HG02981 (cell line): ENCODE data around the gene TMEM145.

ENCODE experiments used
- ATAC-seq: cut with Tn5 transposase; IDR thresholded peaks from one replicate; pipeline ENCODE4 v1.9.1; 2021; ENCODE audit warnings: mild to moderate bottlenecking, moderate library complexity; ENCODE audit not compliant: unreplicated experiment

Gene TMEM145

DNA sequence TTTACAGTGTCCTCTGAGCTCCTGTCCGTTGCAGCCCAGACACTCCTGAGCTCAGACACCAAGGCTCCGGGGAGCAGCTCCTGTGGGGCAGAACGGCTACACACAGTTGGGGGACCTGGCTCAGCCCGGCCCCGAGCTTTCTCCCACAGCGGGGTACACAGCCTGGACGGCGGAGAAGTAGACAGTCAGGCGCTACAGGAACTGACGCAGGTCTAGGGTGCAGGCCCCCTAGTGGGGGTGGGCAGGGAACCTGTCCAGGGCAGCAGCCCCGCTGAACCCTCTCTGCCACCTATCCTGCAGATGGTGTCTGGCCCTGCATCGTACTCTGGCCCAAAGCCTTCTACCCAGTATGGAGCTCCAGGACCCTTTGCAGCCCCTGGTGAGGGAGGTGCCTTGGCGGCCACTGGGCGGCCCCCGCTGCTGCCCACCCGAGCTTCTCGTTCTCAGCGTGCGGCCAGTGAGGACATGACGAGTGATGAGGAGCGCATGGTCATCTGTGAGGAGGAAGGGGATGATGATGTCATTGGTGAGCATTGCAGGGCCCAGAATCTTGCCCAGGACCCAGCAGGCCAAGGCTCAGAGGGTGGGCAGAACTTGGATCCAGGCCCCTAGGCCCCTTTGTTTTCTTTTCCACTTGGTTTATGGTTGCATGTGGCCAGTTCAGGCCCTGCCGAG is 24.1 kb upstream of the TMEM145 start:
- no peak for ATAC-seq

DNA sequence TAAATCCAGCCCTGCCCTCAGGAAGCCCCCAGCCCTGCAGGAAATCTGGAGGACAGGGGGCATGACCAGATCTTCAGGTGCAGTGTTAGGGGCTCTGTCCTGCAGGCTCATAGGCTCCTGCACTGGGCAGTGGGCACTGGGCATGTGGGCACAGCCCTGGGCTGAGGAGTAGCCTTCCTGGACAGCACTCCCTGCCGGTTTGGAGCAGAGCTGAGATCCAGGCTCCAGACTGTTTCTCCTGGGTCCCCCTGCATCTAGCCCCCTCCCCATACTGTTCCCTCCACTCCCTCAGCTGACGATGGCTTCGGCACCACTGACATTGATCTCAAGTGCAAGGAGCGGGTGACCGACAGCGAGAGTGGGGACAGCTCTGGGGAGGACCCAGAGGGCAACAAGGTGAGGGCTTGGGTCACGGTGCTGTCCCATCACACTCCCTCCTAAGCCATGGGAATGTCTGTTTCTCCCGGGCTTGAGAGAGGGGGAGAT is 23.5 kb upstream of the TMEM145 start:
- ATAC-seq = no peak

DNA sequence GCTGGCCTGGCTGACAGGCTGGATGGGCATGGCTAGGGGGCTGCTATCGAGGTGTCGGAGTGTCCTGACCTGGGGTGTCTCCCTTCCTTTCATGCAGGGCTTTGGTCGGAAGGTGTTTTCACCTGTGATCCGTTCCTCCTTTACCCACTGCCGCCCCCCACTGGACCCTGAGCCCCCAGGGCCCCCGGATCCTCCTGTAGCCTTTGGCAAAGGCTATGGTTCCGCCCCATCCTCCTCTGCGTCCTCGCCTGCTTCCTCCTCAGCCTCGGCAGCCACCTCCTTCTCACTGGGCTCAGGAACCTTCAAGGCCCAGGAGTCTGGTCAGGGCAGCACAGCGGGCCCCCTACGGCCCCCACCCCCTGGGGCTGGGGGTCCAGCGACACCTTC is 23.0 kb upstream of the TMEM145 start:
- no peak for ATAC-seq

DNA sequence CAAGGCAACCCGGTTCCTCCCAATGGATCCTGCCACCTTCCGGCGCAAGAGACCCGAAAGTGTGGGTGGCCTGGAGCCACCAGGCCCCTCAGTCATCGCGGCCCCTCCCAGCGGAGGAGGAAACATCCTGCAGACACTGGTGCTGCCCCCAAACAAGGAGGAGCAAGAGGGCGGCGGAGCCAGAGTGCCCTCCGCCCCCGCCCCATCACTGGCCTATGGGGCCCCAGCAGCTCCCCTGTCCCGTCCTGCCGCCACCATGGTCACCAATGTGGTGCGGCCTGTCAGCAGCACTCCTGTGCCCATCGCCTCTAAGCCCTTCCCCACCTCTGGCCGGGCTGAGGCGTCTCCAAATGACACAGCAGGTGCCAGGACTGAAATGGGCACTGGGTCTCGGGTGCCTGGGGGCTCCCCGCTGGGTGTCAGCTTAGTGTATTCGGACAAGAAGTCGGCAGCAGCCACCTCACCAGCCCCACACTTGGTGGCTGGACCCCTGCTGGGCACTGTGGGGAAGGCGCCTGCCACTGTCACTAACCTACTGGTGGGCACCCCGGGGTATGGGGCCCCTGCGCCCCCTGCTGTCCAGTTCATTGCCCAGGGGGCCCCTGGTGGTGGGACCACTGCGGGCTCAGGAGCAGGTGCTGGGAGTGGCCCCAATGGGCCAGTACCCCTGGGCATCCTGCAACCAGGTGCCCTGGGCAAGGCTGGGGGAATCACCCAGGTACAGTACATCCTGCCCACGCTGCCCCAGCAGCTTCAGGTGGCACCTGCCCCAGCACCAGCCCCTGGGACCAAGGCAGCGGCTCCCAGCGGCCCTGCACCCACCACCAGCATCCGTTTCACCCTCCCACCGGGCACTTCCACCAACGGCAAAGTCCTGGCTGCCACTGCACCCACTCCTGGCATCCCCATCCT is 22.3 kb upstream of the TMEM145 start:
- ATAC-seq = no peak

DNA sequence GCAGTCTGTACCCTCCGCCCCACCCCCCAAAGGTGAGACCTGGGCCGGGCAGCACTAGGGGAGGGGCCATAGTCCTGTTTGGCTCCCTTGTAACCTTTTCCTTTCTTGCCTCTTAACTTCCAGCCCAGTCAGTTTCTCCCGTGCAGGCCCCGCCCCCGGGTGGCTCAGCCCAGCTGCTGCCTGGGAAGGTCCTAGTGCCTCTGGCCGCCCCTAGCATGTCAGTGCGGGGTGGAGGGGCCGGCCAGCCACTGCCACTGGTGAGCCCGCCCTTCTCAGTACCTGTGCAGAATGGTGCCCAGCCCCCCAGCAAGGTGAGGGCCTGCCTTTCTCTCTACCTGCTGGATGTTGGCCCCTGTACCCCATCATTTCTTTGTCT is 21.7 kb upstream of the TMEM145 start:
- no peak for ATAC-seq

DNA sequence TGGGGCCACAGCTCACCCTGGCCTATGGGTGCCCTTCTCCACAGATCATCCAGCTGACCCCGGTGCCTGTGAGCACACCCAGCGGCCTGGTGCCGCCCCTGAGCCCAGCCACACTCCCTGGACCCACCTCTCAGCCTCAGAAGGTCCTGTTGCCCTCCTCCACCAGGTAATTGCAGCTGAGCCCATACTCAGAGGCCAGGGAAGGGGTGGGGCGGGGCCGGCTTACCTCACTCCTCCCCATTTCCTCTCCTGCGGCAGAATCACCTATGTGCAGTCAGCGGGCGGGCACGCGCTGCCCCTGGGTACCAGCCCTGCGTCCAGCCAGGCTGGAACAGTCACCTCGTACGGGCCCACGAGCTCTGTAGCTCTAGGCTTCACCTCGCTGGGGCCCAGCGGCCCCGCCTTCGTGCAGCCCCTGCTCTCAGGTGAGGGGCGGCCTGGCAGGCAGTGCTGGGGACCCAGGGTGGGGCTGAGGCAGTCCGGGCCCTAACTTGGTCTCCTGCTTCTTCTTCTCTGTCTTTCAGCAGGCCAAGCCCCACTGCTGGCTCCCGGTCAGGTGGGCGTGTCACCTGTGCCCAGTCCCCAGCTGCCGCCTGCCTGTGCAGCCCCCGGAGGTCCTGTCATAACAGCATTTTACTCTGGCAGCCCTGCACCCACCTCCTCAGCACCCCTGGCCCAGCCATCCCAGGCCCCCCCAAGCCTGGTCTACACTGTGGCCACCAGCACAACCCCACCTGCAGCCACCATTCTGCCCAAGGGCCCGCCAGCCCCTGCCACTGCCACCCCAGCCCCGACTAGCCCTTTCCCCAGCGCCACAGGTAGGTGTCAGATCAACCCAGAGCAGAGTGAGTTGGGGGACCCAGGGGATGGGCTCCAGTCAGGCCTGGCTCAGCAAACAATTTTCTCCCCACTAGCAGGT is 20.8 kb upstream of the TMEM145 start:
- no peak for ATAC-seq

DNA sequence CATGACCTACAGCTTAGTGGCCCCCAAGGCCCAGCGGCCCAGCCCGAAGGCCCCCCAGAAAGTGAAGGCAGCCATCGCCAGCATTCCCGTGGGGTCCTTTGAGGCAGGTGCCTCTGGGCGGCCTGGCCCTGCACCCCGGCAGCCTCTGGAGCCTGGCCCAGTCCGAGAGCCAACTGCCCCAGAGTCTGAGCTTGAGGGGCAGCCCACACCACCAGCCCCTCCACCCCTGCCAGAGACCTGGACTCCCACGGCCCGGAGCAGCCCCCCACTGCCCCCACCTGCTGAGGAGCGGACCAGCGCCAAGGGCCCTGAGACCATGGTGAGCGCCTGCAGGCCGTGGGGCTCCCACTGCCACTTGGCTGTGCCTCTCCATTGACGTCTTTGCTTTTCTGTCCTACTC is 20.1 kb upstream of the TMEM145 start:
- ATAC-seq = no peak

DNA sequence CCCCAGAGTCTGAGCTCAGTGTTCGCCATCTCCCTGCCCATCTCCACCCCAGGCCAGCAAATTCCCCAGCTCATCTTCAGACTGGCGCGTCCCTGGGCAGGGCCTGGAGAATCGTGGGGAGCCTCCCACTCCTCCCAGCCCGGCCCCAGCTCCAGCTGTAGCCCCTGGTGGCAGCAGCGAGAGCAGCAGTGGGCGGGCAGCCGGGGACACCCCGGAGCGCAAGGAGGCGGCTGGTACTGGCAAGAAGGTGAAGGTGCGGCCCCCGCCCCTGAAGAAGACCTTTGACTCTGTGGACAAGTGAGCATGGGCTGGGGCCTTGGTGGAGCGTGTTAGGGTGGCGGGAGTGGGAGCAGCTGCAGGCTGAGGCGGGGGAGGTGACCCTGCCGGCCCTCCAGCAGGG is 19.6 kb upstream of the TMEM145 start:
- ATAC-seq = no peak

DNA sequence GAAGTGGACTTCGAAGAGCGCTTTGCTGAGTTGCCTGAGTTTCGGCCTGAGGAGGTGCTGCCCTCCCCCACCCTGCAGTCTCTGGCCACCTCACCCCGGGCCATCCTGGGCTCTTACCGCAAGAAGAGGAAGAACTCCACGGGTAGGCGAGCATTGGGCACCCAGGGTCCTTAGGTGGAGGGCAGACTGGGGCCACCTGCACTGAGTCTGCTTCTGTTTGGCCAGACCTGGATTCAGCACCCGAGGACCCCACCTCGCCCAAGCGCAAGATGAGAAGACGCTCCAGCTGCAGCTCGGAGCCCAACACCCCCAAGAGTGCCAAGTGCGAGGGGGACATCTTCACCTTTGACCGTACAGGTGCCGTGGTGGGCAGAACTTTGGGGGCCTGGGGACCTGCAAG is 19.2 kb upstream of the TMEM145 start:
- ATAC-seq = no peak

DNA sequence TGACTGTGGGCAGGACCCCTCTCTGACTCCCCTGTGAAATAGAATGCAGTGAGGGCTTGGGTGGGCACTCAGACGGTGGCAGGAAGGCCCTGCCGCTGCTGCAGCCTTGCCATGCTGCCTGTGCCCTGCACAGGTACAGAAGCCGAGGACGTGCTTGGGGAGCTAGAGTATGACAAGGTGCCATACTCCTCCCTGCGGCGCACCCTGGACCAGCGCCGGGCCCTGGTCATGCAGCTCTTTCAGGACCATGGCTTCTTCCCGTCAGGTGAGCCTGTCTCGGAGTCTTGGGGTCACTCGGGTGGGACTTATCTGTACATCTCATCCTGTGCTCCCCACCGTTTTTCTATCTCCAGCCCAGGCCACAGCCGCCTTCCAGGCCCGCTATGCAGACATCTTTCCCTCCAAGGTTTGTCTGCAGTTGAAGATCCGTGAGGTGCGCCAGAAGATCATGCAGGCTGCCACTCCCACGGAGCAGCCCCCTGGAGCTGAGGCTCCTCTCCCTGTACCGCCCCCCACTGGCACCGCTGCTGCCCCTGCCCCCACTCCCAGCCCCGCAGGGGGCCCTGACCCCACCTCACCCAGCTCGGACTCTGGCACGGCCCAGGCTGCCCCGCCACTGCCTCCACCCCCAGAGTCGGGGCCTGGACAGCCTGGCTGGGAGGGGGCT is 18.5 kb upstream of the TMEM145 start:
- no peak for ATAC-seq

DNA sequence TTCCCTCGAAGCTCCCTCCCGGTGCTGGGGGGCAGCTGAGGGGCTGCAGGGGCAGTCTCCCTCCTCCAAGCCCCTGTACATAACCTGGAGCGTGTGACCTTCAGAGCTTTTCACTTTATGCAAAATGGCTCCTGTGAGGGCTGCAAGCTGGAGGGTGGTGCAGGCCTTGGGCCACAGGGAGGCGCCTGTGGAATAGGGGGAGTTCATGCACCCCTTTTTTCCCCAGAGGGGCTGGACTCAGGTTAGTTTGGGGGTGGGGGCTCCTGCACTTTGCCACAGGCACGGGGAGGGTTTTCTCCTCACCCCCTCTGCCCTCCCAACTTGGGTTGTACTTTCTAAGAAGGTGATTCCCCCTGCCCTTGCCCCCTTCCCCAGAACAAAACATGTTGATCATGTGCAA is 17.8 kb upstream of the TMEM145 start:
- no peak for ATAC-seq

DNA sequence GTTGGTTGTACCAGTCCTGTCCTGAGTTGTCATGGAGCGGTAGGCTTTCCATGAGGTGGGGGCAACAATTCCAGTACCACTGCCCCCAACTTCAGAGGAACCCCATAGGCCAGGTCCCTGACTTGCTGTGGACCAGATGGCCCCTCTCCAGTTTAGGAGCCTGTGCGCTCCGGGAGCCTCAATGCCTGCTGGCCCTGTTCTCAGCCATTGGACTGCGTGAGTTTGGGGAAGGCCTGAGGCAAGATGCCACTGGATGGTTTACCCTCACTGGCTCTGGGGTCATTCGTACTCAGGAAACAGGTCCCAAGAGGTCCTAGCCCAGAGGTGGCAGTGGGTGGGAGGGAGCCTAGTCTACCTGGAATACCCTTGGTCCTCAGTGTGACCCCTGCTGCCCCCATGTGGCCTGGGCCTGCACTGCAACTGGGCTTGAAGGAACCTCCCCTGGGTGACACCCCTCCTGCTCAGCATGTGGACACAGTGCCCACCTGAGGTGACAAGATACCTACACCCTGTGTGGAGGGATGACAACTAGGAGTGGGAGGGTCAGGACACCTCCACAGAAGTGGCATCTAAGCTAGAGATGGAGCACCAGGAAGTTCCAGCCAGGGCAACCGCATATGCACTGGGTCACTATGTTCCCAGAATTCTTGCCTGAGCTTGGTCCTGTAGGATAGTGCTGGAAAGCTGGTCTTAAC is 17.1 kb upstream of the TMEM145 start:
- peak; percentile 42 for ATAC-seq

DNA sequence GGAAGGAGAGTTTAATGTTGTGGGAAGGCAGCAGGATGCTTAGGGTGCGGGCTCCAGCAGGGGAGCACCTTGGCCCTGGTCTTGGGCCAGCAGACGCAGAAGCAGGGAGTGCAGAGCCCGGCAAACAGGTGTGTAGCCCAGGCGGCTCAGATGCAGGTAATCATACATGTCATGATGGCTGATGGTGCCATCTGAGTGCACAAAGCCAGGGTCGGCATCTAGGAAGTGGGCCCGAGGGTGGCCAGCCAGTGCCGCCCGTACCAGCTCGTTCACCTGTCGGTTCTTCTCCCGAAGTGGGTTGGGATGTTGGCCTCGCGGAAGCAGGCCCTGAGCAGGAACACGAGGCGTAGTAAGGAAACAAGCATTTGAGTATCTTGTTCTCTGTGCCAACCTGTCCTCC is 16.1 kb upstream of the TMEM145 start:
- no peak for ATAC-seq

DNA sequence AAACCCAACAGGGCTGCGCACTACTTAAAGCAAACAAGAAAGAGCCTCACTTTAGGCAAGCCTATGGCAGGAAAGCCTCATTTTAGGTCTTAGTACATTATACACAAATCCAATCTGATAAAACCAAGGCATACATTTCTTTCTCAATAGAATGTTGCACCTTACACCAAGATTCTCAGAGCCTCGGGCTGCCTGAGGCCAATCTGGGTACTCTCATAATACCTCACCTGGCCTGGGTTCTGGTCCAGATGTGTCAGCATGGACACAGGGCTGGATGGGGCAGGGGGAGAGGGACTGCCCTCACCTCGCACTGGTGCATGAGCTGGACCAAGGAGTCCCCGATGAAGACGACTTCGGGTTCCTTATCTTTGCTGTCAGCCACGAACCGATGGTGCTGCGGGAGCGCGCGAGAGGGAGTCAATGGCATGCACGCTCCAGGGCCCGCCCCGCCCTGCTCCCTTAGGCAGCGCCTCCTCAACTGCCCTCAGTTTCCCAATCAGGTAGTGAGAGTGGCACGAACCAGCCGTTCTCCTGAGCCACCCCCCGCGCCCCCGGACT is 11.4 kb upstream of the TMEM145 start, which contains the start of gene PRR19:
Gene PRR19, plus strand, starts transcription at position 487 of the 558 bp plus-strand sequence. CDS start 7,453 bp downstream, outside the sequence.
- peak; percentile 5 for ATAC-seq

DNA sequence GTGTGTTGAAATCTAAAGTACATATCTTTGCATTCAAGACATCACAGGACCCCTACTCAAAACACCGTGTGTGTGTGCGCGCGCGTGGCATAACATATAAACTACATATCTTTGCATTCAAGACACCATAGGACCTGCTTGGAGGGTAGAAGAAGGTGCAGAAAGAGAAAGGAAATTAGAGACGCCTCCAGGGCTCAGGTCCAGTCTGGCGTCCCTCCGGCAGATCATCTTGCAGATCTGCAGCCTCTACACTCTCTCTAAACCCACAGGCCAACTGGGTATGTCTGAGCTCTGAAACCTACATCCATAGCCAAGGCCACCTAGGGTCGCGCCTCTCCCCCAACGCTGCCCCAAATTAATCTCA is 10.0 kb upstream of the TMEM145 start:
- no peak for ATAC-seq

DNA sequence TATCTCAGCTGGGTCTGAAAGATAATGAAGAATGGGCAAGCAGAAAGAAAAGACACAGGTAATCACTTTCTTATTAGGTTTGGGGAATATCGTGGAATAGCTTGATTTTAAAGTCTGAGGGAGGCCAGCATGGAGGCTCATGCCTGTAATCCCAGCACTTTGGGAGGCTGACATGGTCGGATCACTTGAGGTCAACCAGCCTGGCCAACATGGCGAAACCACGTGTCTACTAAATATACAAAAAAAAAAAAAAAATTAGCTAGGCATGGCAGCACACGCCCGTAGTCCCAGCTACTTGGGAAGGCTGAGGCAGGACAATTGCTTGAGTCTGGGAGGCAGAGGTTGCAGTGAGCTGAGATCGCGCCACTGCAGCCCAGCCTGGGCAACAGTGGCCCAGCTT is 9.2 kb upstream of the TMEM145 start:
- ATAC-seq = no peak

DNA sequence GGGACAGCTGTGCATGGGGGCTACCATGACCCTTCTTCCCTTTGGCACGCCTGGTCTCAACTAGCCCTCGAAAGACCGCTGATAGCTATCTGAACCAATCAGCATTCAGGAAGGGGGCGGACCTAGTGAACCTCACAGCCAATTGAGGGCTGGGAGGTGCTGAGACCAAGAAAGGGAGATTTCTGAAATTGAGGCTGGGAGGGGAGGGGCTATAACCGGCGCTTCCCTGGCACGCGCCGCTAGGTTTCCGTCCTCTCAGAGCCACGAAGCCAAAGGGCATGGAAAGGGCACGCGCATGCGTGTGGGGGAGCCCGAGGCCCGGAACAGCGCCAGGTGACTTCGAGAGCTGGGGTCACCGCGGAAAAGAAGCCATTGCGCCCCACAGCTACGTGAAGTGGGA is 6.5 kb upstream of the TMEM145 start:
- no peak for ATAC-seq

DNA sequence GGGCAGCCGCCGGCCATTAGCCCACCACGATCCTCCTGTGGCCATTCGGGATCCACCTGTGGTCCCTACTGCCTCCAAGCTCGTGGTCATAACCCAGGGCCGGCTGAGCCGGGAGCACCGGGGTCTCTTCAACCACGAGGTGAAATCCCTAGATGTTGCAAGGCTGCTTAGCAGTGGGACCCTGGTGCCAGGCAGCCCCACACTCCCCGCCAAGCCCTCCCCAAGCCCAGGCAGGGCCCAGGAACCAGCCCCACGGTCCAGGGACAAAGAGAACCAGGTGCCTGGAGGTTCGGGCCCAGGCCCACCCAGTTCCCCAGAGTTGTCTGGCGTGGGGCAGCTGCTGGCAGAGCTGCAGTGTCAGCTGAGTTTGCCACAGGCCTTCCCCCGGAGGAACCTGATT is 3.4 kb upstream of the TMEM145 start:
- no peak for ATAC-seq

DNA sequence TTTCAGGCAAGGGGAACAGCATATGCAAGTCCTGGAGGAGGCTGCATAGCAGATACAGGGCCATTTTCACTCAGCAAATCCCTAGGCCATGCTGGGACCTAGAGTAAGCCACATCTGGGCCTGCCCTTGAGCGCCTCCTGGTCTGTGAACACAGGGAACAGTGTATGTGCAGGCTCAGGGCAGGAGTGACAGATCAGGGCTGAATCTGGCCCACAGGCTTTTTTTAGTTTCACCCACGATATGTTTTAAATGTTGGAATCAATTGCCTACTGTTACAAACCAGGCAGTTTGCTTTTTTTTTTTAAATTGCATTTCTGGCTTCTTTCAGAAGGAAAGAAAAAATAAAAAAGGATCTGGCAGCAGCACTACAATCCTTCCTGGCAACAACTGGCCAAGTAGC is 1.5 kb upstream of the TMEM145 start:
- no peak for ATAC-seq

DNA sequence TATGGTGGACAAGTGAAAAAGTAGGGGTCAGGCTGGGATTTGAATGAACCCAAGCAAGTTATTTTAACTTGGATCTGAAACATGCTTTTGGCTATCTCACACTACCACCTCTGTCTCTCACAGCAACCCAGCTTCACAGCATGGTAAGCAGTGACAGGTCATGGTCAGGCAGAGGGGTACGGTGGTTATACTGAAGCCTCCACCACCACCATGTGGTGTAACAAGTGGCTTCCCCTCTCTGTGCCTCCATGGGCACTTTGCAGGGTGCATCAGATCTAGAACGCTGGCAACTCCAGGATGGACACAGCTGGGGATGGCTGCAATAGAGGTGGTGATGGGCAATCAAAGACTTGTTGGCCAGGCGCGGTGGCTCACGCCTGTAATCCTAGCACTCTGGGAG is 739 bp upstream of the TMEM145 start:
- no peak for ATAC-seq
